CD4-positive, alpha-beta T cell treated with Interferon alpha-2 for 1 hour (primary cell): ENCODE results near the gene PLA2G5.
"Not testable (repeated sequence)": the region's sequence is repeated elsewhere in the genome, so short reads cannot be mapped to it uniquely, and the experiment has no call there.

Experiments used
- DNase-seq, 2 donors: peaks; one replicate each; pipeline ENCODE4 v3.0.0-alpha.2; 2020 to 2022

PLA2G5 gene

GRCh38 chr1:20123722-20124455 lies 53.9 kb downstream of the PLA2G5 start:
- DNase-seq = no peak

GRCh38 chr1:20124456-20125057 lies 54.6 kb downstream of the PLA2G5 start:
- DNase-seq = no peak

GRCh38 chr1:20125100-20125499 lies 55.1 kb downstream of the PLA2G5 start:
- no peak for DNase-seq

DNA sequence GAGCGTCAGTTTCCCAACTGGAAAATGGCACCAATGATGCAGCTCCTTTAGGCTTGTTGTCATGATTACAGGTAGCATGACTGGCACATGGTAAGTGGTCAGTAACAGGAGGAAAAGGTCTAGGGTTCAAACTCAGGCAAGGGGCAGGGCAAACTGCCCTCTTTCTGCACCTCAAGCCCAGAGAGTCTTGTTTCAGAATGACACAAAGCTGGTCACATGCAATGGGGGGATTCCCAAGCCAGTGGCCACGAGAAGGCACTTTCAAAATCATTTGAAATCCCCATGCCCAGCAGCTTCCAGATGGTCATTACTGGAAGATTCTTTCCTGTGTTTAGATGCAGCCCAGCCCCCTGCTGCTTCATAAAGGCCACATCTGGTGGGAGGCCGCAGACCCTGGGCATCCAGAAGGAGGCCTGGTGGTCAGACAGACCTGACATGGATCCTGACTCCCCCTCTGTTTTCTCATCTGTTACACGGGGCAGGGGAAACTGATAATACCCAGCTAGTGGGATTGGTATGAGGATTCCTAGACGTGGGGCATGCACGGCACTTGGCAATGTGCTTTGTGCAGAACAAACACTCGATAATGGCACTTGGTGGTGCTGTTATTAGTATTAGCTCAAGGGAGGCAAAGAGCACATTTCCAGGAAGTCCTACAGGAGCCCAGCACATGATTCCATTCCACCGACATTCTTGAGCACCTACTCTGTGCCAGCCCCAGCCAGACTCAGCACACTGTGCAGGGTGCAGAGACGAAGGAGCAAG lies 56.2 kb downstream of the PLA2G5 start:
- DNase-seq = no peak

GRCh38 chr1:20126806-20127440 lies 56.9 kb downstream of the PLA2G5 start:
- no peak for DNase-seq

- DNase-seq = not testable (repeated sequence)
Observed at GRCh38 chr1:20130518-20130917, 60.5 kb downstream of the PLA2G5 start.

DNA sequence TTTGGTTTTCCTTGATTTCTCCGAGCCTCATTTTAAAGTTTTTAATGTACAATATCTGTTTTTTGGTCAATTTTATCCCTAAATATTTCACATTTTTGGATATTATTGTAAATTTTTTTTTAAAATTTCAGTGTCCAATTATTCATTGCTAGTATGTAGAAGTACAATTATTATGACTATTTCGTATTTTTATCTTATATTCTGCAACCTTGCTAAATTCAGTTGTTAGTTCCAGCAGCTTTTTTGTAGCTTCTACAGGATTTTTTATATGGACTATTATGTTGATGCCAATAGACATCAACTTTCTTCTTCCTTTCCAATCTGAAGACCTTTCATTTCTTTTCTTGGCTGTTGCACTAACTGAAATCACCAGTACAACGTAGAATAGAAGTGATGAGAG lies 65.0 kb downstream of the PLA2G5 start:
- no peak for DNase-seq

- DNase-seq = no peak
Observed at GRCh38 chr1:20136249-20136648, 66.3 kb downstream of the PLA2G5 start.

- DNase-seq = no peak
Observed at GRCh38 chr1:20137055-20137454, 67.1 kb downstream of the PLA2G5 start.

DNA sequence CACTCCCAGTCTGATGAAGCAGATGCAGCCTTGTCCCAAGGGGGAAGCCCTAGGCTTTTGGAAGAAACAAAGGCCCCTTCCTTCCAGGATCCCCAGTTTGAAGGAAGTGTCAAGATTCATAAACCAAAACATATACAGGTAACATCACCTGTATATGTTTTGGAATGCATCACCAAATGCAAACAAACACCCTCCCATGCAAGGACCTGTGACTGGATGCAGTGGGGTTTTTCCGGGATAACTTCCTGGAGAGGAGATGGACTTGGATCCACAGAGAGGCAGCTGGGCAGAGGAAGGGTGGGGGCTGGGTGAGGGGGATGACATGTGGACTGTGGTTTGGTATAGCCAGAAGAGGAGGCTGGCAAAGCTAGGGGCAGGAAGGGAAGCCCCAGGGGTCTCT lies 67.6 kb downstream of the PLA2G5 start:
- no peak for DNase-seq

GRCh38 chr1:20138346-20138745 lies 68.4 kb downstream of the PLA2G5 start:
- DNase-seq = no peak

DNA sequence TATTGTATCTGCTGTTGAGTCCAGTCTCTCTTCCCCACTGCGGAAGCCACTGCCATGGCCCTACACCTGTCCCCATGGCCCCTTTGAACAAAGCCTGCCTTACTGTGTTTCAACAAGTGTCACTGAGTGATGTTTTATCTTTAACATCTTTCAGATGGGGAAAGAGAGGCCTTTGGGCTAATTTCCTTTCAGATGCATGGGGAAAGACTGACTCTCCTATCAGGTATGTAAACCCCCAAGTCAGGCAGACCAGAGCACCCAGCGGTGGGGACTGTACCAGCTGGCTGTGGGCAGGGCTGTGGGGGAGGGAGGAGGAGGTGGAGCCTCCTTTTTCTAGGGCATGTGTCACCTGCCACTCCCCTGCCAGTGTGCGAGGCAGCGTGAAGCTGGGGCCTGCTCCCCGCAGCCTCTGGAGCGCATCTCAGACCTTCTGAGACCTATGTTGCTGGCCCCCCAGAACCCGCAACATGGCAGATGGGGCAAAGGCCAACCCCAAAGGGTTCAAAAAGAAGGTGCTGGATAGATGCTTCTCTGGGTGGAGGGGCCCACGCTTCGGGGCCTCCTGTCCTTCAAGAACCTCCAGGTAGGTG lies 69.1 kb downstream of the PLA2G5 start, which contains the start of gene PLA2G2F:
TSS of gene PLA2G2F (plus strand) at position 363 of the 590 bp plus-strand sequence. CDS start at position 468, 105 bp downstream.
- no peak for DNase-seq

- DNase-seq = no peak
Observed at GRCh38 chr1:20139776-20140612, 70.0 kb downstream of the PLA2G5 start.

DNA sequence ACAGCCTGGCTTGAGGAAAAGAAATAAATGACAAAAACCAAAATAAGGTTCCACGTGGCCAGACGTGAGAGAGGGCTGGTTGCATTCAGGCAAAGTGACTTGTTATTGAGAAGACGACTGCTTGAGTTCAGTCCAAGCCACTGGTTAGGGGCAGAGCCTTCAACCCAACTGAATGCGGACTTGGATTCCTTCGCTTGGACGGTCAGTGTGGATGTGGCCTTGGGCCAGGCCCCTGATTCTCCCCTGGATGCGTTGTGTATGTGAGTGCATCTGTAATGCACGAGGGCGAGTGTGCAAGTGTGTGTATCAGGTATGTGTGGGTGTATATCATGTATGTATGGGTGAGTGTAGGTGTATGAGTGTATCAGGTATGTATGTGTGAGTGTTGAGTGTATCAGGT lies 71.0 kb downstream of the PLA2G5 start:
- no peak for DNase-seq

DNA sequence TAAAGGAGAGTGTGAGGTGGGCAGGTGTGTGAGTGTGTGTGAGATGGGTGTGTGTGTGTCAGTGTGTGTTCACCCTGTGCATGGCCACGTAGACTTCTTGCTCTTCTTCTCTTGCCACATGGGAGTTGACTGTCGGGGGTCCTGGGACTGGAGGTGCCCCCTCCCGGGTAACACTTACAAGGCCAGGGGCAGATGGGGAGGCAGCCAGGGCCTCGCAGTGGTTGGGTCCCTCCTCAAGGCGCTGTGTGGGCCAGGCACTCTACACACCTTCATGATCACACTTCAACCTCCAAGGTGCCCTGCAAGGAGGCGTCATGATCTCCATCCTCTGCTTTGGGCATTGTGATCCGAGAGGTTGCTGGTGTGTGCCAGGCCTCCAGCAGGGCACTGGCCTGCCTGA lies 71.5 kb downstream of the PLA2G5 start:
- DNase-seq = no peak
